Left lung (tissue), 10 donors: Measurements from ENCODE around the gene LYPLAL1. TPM values are rescaled to one million over a fixed set of nuclear protein-coding genes. Genes with fewer than 3 reads are reported as not detected.

Experiments used
- ATAC-seq: fragments of 200-7000 bp; cut with Tn5 transposase; one replicate; pipeline ENCODE4 v1.9.1; 2020; ENCODE audit warnings: moderate library complexity
- DNase-seq, 4 donors: peaks; one replicate each; pipeline ENCODE4 v3.0.0-alpha.2; 2013 to 2020
- H3K27ac ChIP-seq, 2 donors: fragments of 200-600 bp; sonication (generic) in 1 of 2; one replicate each; pipeline versions ENCODE4 v1.5.0 to v1.8.0; 2020 to 2021
- H3K27me3 ChIP-seq, 2 donors: fragments of 200-600 bp; sonication (generic) in 1 of 2; one replicate each; pipeline versions ENCODE4 v1.5.0 to v1.8.0; 2020 to 2021
- H3K36me3 ChIP-seq, 2 donors: fragments of 200-600 bp; sonication (generic) in 1 of 2; one replicate each; pipeline versions ENCODE4 v1.5.0 to v1.8.0; 2020 to 2021
- H3K4me1 ChIP-seq, 2 donors: fragments of 200-600 bp; one replicate each; pipeline ENCODE4 v1.8.0; 2021
- H3K4me3 ChIP-seq, 2 donors: fragments of 200-600 bp; sonication (generic) in 1 of 2; one replicate each; pipeline versions ENCODE4 v1.5.0 to v1.8.0; 2020 to 2021; ENCODE audit warnings: mild to moderate bottlenecking in 1 of 2
- H3K9me3 ChIP-seq, 2 donors: fragments of 200-600 bp; sonication (generic) in 1 of 2; one replicate each; pipeline versions ENCODE4 v1.5.0 to v1.8.0; 2020 to 2021
- intact Hi-C, 2 donors: fragments of 100-400 bp; cut with DNase I; formaldehyde crosslinking; loops; one replicate each; pipeline versions ENCODE4 v1.11.2 to v1.14.2; 2022
- polyA plus RNA-seq, 6 donors: library from polyadenylated mRNA; unstranded; fragments of 120-200 nt; gene quantifications; one replicate each; pipeline ENCODE4 v1.2.1, GENCODE V29; 2013; ENCODE audit not compliant: insufficient read length in 6 of 6
- total RNA-seq, 2 donors: library from RNA; stranded (reverse); fragmentation: NEBNext Ultra II Directional; extraction: Animal tissue kit (Norgen Biotek cat#: 25700); gene quantifications; one replicate each; pipeline ENCODE4 v1.2.1, GENCODE V29; 2021
- TF ChIP-seq, protein P1 (sequence below), 2 donors: fragments of 200-600 bp; sonication (generic) in 1 of 2; IDR thresholded peaks; one replicate each; pipeline versions ENCODE4 v1.5.0 to v1.8.0; 2021; ENCODE audit warnings: antibody characterized with exemption in 2 of 2
- donor health status: DM: no; HTN: yes; CAD: no.
- donor health status: DM: no; HTN: no; CAD: no.

Gene LYPLAL1
- total and polyA plus RNA-seq, 8 donors: 24.1 to 60.9 (median 52.1) TPM

DNA sequence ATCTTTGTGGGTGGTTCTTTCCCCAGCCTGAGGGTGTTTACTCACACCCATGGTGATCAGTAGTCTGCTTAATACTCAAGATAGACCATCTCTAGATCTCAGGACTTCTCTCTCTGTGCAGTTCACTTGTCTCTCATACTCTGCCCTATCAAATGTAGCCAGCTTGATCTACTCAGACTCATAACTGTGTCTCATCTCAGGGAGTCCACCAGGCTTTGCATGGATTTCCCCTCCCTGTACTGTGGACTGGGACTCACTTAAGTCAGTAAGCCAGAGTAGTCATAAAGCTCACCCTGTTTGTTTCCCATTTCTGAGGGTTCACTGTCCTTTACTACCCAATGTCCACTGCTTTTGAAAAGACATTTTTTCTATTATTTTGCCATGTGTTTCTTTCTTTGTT is 41.8 kb downstream of the LYPLAL1 start:
- ATAC-seq: no peak
- TF ChIP-seq, protein P1, sequence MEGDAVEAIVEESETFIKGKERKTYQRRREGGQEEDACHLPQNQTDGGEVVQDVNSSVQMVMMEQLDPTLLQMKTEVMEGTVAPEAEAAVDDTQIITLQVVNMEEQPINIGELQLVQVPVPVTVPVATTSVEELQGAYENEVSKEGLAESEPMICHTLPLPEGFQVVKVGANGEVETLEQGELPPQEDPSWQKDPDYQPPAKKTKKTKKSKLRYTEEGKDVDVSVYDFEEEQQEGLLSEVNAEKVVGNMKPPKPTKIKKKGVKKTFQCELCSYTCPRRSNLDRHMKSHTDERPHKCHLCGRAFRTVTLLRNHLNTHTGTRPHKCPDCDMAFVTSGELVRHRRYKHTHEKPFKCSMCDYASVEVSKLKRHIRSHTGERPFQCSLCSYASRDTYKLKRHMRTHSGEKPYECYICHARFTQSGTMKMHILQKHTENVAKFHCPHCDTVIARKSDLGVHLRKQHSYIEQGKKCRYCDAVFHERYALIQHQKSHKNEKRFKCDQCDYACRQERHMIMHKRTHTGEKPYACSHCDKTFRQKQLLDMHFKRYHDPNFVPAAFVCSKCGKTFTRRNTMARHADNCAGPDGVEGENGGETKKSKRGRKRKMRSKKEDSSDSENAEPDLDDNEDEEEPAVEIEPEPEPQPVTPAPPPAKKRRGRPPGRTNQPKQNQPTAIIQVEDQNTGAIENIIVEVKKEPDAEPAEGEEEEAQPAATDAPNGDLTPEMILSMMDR (IDR thresholded peaks at IDR 0.05): no peak
- no peak for DNase-seq
- intact Hi-C loops: no loop called here
- no peaks in the 10 kb centered on the region for H3K9me3 ChIP-seq
- H3K36me3 ChIP-seq: peaks cover 0 to 3% of the 10 kb centered on the region in 2 donors
- H3K4me3 ChIP-seq: no peak overlapping the region
- H3K27ac ChIP-seq: no peak overlapping the region
- H3K27me3 ChIP-seq: no peaks in the 10 kb centered on the region
- H3K4me1 ChIP-seq: no peaks in the 10 kb centered on the region

DNA sequence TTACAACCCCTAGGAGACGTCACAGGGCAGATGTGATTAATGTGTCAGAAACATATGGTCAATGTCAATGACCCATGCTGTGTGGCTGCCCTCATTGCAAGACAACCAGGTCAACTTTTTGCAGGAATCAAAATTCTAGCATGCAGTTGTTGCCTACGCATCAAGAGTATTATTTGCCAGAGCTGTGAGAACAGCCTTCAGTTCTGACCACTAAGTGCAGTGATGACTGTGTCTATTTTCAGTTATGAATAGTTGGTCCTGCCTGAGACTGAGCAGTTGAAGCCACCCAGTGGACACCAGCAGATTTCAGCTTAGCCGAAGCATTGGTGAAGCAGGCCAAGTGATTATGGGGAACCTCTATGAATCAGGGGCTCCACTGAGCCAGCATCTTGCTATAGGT is 47.3 kb downstream of the LYPLAL1 start:
- H3K36me3 ChIP-seq: no peaks in the 10 kb centered on the region
- DNase-seq (no peak), ATAC-seq (no peak)
- H3K4me1 ChIP-seq: no peaks in the 10 kb centered on the region
- intact Hi-C loops: no loop called here
- no peak overlapping the region for H3K27ac ChIP-seq
- no peaks in the 10 kb centered on the region for H3K27me3 ChIP-seq
- no peaks in the 10 kb centered on the region for H3K9me3 ChIP-seq
- no peak overlapping the region for H3K4me3 ChIP-seq
- TF ChIP-seq, protein P1 (IDR thresholded peaks at IDR 0.05): no peak

DNA sequence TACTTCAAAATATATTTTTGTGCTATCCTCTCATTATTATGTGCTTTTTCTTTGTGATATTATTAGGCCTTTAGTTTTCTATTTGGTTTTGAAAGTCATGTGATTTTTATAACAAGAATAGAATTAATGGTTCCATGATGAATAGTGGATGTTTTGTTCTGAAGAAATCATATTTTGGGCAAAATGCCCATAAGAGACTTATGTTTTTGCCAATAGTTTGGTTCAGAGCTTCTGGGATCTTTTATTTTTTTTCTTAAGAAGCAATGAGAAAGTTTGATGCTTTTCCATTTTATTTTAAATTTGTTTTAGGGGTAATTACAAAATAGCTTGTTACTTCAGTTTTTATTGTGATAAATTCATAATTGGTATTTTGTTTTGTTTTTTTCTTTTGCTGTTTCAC is 49.8 kb downstream of the LYPLAL1 start:
- H3K27ac ChIP-seq: no peak overlapping the region
- H3K4me3 ChIP-seq: no peak overlapping the region
- H3K4me1 ChIP-seq: no peaks in the 10 kb centered on the region
- no peaks in the 10 kb centered on the region for H3K27me3 ChIP-seq
- no peak for ATAC-seq
- no peak for DNase-seq
- TF ChIP-seq, protein P1 (IDR thresholded peaks at IDR 0.05): no peak
- intact Hi-C loops: no loop called here
- no peaks in the 10 kb centered on the region for H3K9me3 ChIP-seq
- H3K36me3 ChIP-seq: no peaks in the 10 kb centered on the region

DNA sequence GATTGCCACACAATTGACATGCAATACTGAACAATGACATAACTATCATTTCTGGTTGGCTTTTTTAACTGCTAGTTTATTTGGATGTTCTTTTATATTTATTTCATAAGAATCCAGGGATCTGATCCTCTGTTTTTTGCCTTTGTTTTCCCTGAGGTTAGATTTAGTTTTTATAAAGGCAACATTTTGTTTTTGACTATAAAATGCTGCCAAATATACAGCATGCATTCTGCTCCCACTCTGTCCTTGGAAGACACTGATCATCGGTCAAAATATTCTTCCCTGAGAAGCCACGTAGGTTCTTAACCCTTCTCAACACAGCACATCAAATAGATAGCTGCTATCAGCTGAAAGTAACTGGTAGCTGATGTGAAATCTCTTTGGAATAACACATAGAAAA is 52.5 kb downstream of the LYPLAL1 start:
- Histone ChIP-seq H3K4me3 (no peak overlapping the region), H3K4me1 (no peaks in the 10 kb centered on the region), H3K27ac (no peak overlapping the region), H3K9me3 (no peaks in the 10 kb centered on the region), H3K27me3 (no peaks in the 10 kb centered on the region), H3K36me3 (peaks cover 0 to 9% of the 10 kb centered on the region in 2 donors)
- TF ChIP-seq, protein P1 (IDR thresholded peaks at IDR 0.05): no peak
- no peak for ATAC-seq
- intact Hi-C loops: no loop called here
- DNase-seq: no peak

DNA sequence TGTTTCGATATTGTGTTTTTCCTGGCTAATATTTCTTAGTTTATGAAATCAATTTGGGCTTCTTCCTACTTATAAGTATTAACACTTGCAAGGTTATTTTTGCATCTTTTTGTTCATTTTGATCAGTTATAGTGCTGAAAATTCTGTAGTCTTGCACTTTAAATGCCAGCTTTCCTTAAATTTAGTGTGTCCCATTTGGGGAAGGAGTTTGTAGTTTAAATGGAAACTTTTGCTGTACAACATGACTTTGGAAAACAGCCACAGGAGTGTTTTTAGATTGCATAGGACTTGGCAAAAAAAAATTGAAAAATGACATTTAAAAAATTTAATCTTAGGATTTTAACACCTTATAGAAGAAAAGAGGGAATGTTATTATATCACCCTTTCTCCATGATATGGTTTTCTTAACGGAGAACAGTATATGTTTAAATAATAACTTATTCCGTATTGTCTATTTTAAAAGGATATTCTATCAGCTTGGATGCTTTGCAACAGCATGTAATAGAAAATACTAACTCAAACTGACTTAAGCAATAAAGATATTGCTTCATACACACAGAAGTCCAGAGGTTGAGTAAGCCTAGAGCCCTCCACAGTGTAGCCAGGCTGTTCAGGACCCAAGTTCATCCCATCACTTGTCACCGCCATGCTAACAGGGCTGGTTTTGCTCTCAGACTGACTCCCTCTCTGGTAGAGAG is 53.8 kb downstream of the LYPLAL1 start:
- DNase-seq (peak in 1 of 4 donors; percentile 41), ATAC-seq (no peak)
- H3K36me3 ChIP-seq: peaks cover 0 to 9% of the 10 kb centered on the region in 2 donors
- no peak overlapping the region for H3K4me3 ChIP-seq
- H3K4me1 ChIP-seq: no peaks in the 10 kb centered on the region
- intact Hi-C loops: no loop called here
- no peak overlapping the region for H3K27ac ChIP-seq
- TF ChIP-seq, protein P1 (IDR thresholded peaks at IDR 0.05): no peak
- H3K27me3 ChIP-seq: no peaks in the 10 kb centered on the region
- H3K9me3 ChIP-seq: no peaks in the 10 kb centered on the region
